Cerebellar cortex (tissue), 1 donor: ENCODE results near the gene RPL14.
A peak's percentile ranks its signal among the peaks of the same experiment; 100 is the strongest.
"Not testable (repeated sequence)": the region's sequence is repeated elsewhere in the genome, so short reads cannot be mapped to it uniquely, and the experiment has no call there.

Experiments used
- DNase-seq: peaks from one replicate; pipeline ENCODE4 v3.0.0-alpha.2; 2015; ENCODE audit warnings: low spot score

Gene RPL14

DNA sequence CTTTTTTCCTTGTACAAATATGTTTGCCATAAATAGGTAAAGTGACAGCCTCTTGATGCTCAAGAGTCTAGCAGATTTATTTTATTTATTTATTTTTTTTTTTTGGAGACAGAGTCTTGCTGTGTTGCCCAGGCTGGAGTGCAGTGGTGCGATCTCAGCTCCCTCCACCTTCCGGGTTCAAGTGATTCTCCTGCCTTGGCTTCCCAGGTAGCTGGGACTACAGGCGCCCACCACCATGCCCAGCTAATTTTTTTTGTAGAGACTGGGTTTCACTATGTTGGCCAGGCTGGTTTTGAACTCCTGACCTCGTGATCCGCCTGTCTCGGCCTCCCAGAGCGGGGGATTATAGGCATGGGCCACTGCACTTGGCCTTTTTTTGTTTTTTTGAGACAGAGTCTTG lies 5.7 kb downstream of the RPL14 start:
- DNase-seq, result not testable (repeated sequence)

DNA sequence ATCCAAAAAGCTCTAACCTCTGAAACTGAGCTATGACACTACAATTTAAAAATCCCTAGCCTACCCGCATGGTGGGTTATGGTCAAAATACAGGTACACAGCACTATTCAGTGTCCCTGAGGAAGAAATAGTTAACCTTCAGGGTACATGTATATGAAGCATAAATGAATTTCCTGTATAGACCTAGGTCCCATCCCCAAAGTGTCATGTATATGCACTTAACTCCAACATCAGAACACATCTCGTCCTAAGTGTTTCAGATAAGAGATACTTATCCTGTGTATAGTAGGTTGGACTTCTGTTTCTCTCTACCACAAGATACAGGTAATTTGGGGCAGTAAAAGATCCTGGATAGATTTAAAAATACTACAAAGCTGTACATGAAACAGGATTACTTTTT lies 6.4 kb downstream of the RPL14 start:
- no peak for DNase-seq

DNA sequence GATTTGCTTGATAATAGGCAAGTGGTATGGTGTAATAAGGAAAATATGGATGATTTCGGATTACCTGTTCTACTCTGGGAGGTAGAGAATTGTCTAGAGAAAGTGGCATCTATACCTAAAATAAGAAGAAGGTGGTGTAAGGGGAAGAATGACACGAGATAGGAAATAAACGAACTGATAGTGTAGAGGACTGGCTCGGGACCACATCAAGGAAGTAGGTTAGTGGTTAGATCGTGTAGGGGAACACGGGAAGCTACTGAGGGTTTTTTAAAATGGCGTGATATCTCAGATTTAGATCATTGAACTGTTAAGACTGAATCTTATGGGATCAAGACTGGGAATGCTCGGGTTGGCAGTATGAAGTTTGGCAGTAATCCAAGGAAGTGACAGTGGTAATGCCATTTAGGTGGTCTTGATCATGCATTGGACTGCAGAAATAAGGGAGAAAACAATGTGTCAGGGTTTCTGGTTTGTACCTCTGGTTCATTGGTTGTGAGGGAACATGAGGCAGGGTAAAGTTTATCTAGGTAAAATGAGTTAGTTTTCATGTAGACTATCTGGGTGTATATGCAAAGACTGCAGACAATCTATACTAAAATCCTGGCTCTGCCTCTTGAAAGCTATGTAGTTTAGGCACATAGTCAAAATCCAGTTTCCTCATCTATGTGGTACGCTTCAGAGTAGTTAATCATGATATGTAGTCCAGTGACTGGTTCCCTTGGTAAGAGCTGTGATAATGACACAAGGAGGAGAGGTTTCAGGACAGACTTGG lies 7.4 kb downstream of the RPL14 start:
- DNase-seq, result no peak

DNA sequence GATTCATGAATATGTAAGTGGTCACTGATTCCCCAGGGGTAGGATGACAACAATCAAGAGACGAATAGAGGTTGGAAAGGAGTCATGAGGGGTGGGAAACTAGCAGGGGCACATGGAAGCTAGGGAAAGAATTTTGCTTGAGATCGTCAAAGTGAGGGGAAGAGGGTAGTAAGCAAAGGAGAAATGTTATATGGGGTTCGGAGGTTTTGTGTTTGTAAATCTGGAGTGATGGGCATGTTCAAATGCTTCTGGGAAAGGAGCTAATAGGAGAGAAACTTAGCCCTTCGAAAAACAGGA lies 7.9 kb downstream of the RPL14 start:
- peak; percentile 29 for DNase-seq

DNA sequence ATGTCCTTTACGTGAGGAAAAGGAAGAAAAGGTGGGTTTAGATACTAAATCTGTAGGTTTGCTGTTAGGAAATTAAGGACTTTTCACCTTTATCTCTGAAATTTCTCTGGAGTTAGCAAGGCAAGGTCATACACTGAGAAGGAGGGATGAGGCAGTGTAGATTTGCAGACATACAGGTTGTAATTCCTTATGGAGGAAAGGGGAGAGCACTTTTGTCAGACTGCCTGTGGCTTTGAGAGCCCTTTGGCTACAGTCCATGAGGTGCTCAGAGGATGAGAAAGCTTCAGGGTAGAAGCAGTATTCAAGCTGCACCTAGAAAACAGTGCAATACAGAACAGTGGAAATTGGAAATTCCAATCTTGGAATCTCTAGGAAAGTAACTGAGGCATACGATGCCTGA lies 8.3 kb downstream of the RPL14 start:
- peak; percentile 48 for DNase-seq

DNA sequence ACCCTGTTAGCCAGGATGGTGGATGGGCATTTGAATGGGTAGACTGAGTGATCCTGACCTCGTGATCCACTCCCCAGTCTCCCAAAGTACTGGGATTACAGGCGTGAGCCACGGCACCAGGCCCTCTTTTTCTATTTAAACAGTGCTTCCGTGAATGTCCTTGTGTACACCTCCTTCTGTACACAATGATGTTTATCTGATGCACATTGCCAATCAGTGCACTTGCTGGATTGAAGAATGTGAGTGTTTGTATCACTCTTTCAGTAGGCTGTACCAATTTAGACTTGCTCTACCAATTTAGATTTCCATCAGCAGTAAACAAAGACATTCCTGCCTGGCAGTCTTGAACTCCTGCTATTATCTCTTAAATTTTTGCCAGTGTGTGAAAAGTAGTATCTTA lies 10.9 kb downstream of the RPL14 start:
- no peak for DNase-seq

DNA sequence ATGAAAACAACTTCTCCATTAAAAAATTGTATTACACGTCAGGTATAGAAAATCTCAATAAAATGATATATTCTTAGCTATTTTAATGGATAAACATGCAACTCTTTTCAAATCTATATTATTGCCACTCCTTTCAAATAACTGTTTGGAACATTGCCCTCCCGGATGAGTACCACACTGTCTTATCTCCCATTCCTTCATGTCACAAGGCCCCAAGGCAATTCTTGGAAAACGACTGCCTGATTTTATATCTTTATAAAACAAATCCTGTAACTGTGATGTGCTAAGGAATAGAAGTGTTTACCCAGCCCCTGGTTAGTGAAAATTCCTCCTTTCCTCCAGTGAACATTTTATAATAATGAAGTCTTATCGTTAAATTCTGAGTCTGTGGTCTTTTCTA lies 13.6 kb downstream of the RPL14 start:
- DNase-seq, result no peak

DNA sequence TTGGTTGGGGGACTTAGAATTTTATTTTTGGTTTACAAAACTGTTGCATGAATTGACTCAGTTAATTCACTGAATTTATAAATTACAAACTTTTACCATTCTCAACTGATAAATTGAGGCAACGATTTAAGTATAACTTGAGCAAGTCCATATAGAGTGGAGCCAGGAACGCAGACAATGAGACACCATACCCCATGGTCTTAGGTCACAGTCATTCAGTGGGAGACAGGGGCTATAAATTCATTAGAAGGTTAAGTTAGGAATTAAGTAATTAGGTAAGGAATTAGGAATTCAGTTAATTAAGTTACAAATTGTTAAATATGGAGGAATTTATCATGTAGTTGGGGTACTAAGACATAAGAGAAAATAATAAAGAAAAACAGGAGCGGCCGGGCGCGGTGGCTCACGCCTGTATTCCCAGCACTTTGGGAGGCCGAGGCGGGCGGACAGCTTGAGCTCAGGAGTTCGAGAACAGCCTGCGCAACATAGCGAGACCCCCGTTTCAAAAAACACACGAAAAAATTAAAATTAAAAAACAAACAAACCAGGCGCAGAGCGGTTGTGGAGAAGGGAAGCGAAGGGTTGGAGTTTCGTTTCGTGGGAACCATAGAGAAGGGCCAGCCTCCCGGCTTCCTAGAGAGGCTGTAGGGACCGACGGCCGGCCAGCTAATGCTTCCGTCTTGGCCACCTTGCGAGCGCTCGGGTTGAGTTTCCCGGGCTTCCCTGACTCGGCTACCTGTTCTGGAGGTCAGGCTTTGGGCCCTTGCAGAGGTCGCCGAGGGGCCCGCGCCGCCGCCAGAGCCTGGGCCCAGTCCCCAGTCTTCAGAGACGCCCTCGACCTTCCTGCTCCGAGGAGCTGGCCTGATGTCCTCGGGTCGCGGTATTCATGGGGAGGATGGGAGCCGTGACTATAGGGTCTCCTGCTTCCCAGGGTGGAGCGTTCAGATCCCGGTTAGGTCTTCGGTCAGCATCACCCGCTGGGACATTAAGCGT lies 19.6 kb downstream of the RPL14 start, which contains the start of gene ZNF619:
Gene ZNF619, plus strand, starts transcription at position 645 of the 993 bp plus-strand sequence. CDS start 858 bp downstream, outside the sequence.
- peak; percentile 82 for DNase-seq

DNA sequence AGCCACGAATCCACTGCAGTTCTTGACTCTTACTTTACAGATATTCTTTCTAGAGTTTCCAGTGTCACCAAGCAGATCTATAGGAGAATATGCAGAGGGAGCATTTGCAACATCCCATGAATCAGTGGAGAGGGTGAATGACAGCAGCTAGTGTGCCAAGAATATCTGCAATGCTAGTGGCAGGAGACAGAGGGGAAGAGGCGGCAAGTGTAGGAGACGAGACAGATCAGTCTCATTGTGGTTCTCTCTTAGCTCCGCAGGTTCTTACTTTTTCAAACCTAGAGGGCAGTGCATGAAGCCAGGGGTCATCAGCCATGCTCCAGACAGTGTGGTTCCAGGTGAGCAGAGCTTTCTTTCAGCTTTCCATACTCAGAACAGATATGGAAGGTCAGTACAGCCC lies 20.5 kb downstream of the RPL14 start:
- peak; percentile 24 for DNase-seq

DNA sequence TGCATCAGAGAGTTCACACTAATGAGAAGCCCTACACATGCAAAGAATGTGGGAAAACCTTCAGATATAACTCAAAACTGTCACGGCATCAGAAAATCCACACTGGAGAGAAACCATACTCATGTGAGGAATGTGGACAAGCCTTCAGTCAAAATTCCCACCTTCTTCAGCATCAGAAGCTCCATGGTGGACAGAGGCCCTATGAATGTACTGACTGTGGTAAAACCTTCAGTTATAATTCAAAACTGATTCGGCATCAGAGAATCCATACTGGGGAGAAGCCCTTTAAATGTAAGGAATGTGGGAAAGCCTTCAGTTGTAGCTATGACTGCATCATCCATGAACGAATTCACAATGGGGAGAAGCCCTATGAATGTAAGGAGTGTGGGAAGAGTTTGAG lies 30.0 kb downstream of the RPL14 start:
- no peak for DNase-seq

DNA sequence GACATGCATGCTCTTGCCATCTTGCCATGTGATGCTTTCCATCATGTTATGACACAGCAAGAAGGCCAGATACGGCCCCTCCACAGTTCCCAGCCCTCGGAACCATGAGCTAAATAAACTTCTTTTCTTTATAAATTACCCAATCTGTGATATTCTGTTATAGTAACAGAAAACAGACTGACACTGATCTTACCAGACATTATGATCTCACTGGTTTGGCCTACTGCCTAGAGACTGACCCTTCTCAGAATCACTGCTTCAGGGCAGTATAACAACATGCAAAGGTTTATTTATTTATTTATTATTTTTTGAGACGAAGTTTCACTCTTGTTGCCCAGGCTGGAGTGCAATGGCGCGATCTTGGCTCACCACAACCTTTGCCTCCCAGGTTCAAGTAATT lies 33.8 kb downstream of the RPL14 start:
- DNase-seq, result no peak

DNA sequence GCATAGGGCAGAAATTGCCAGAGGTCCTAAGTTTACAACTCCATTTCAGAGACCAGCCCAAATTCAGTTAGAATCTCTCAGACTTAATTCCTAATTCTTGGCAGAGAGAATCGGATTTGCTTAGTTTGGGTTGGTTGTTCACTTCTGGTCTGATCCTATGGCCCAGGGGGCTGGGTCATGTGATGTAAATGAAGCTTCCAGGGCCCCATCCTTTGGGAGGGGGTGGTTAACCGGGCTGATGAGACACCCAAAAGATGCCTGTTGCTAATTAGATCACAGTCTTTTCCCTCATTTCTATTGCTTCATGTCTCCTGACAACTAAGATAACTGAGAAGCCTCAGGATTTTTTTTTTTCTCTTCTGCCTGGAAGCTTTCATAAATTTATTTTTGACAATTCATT lies 37.6 kb downstream of the RPL14 start:
- no peak for DNase-seq

DNA sequence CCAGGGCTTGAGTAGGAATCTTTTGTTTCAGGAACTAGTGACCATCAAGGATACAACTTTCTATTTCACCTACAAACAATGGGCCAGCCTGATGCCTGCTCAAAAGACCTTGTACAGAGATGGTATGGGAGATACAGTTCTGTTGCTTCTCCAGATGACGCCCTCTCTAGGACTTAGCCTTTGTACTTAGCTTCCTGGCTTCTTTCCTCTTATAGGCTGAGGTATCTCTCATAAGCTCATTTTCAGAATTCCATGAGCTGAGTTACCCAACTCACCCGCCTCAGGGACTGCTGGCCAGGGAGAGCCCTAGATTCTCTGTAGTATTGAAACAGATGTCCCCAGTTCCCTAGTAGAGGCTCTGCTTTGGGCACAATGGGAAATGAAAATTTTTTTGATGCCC lies 40.1 kb downstream of the RPL14 start:
- DNase-seq, result no peak

DNA sequence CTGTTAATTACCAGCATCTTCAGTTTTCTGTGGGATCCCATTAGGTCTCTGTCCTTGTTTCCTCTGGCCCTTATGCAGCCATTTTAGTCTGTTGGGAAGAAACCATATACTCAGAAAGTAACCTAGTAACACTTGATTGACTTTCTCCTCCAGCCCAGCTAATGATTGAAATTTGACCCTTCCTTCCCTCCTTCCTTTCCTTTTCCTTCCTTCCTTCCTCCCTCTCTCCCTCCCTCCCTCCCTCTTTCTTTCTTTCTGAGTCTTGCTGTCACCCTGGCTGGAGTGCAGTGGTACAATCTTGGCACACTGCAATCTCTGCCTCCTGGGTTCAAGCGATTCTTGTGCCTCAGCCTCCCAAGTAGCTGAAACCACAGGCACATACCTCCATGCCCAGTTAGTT lies 42.8 kb downstream of the RPL14 start:
- no peak for DNase-seq

DNA sequence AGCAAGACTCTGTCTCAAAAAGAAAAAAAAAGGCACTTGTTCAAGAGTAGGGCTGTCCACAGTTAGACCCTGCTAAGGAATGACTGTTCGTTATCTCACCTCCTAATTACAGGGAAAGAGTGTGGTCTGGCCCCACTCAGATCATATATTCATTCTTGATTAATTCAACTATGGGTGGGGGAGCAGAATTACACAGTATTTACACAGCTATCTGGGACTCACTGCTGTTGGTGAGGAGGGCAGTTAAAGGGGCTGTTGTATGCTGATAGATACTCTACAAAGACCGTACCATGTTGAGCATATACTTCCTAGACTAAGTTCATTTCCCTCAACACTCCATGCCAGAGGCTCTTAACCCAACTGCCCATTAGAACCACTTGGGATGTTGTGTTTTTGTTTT lies 44.9 kb downstream of the RPL14 start:
- no peak for DNase-seq

DNA sequence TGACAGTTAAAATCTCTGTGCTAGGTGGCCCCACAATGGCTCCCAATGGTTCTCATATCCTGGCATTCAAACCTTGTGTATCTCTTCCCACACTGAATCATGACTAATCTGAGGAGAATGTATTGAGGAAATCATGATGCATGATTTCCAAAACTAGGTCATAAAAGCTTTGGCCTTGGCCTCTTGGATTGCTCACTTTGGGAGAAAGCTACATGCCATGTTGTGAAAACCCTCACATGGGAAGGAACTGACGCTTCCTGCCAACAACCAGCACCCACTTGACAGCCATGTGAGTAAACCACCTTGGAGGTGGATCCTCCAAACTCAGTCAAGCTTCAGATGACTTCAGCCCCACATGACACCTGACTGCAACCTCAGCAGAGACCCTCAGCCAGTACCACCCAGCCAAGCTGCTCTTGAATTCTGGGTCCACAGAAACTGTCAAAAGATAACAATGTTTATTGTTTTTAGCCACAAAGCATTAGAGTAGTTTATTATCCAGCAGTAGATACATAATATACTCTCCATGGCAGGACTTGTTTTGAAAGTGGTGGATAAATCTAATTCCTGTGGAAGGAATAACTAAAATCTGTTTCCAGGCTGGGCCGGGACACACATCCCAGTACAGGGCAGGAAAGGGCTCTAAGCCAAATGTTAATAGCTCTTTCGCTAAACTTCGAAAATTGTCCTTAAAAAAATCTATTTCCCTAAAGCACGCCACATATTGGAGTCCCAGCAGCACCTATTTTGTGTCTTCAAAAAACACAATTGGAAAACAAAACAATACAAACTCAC lies 47.7 kb downstream of the RPL14 start:
- DNase-seq, result peak; percentile 11

DNA sequence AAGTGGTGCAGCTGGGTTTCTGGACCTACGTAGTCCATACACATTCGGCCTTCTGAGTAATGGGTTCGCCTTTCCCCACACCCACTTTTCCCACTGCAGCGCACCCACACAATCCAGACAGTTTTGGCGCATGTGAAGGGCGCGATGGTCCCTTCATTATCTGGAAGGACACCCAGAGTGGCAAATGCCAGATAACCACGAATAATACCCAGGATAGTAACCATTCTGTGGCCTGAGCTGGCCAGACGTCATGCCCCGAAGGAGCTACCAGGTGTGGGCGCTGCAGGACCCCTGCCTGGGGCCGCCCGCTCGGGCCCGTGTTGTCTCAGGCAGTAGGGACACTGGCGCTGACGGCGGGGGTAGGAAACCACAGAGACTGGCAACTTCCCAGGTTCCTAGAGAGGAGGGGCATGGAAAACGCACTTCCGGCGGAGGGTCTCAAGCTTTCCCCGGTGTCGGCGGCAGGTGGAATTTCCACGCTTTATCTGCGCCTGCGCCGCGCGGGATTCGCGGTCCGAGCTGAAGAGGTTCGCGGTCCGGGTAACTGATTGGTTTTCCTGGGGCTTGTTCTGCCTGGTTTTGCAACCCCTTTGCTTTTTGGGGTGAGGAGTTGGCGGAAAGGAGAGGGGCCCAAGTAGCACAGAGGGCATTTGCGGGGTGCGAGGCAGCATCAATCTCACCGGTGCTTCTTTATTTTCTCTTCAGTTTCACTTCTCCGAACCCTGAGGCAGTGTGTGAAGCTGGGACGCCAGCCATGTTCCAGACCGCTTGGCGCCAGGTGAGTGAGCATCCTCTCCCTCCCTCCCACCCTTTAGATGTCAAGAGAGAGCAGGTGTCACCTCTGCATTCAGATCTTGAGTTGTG lies 48.7 kb downstream of the RPL14 start, which contains the start of gene ZNF620:
Gene ZNF620, plus strand, starts transcription at position 441 of the 864 bp plus-strand sequence. Its CDS starts 314 bp downstream, at position 755.
- DNase-seq, result peak; percentile 91

DNA sequence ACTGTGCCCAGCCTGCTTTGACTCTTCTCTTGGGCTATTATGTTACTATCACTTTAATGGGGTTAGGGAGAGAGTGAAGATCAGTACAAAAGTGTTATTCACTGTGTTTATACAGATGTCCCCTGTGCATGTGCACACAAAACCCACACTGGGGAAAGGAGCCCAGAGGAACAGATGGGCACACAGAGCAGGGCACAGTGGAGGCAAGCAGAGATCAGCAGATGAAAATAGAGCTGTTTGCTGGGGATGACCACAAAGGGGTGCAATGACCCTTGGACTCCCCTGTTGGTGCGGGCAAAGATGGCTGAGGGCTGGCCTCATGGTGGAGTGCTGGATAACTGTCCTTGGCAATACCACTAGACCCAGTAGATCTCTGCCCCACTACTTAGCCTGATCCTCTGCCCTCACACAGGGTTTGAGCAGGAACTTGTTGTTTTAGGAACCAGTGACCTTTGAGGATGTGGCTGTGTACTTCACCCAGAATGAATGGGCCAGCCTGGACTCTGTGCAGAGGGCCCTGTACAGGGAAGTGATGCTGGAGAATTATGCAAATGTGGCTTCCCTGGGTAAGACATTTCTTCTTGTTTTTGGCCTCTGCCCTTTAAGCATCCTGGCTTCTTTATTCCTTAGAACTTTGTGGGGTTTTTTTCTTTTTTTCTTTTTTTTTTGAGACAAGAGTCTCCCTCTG lies 54.0 kb downstream of the RPL14 start:
- no peak for DNase-seq

DNA sequence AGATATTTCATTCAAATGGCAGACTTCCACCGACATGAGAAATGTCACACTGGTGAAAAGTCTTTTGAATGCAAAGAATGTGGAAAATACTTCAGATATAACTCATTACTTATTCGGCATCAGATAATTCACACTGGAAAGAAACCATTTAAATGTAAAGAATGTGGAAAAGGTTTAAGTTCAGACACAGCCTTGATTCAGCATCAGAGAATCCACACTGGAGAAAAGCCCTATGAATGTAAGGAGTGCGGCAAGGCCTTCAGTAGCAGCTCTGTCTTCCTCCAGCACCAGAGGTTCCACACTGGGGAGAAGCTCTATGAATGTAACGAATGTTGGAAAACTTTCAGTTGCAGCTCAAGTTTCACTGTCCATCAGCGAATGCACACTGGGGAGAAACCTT lies 59.1 kb downstream of the RPL14 start:
- DNase-seq, result no peak

DNA sequence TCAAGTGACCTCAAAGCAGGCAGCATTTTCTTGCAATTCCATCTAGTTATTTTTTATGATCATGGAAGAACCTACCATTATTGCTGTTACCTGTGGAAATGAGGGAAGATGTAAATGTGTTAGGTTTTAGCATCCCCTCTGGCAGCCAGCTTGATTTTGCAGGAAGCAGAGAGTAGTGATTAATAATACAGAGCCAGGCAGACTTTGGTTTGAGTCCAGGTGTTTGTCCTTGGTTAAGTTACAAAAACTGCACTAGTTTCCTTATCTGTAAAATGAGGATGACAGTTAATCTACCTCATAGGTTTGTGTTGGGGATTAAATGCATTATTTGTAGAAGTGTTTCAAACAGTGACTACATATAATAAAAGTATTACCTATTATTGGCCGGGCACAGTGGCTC lies 60.9 kb downstream of the RPL14 start:
- DNase-seq, result no peak
